ENCODE data around the gene HS3ST6. TPM values are rescaled to one million over a fixed set of nuclear protein-coding genes. Genes with fewer than 3 reads are reported as not detected.

The HS3ST6 gene
- total and polyA plus RNA-seq, 7 experiments from 2014 or later, result not detected

- CTCF ChIA-PET, result interaction anchor here (0.6 to 1.7 kb wide), 2 partner anchors 13 to 67 kb away, joined by 3 to 7 read pairs; partner anchors contain the start of gene MSRB1
- peak overlapping the region in 2 of 10 donors; percentile 14 to 82 for H3K4me3 Mint-ChIP-seq
- no peaks in the 10 kb centered on the region for H3K36me3 ChIP-seq (ENCODE audit: control insufficient read depth in 2 of 3, insufficient read depth in 3 of 3, low read length in 3 of 3)
- POLR2A ChIA-PET, result interaction anchor here (1.1 kb wide), 1 partner anchor 30 kb away, joined by 3 read pairs; no protein-coding TSS in a partner anchor
- no peaks in the 10 kb centered on the region for H3K9me3 Mint-ChIP-seq
- no peak overlapping the region for H3K27ac ChIP-seq (ENCODE audit: low read depth, low read length)
- H3K4me1 ChIP-seq (ENCODE audit: control insufficient read depth in 2 of 2, insufficient read depth in 2 of 2, low read length in 2 of 2), result no peaks in the 10 kb centered on the region
- ATAC-seq (no peak), DNase-seq (no peak)
- H3K27me3 Mint-ChIP-seq, result no peaks in the 10 kb centered on the region
- peaks cover 2 to 8% (median 4%) of the 10 kb centered on the region in 7 donors for H3K4me1 Mint-ChIP-seq
- H3K27ac Mint-ChIP-seq, result no peak overlapping the region
- H3K4me3 ChIP-seq (ENCODE audit: low read length), result no peak overlapping the region
- intact Hi-C loops (cut with micrococcal nuclease), result no loop called here
- no peaks in the 10 kb centered on the region for H3K36me3 Mint-ChIP-seq
- H3K27me3 ChIP-seq (ENCODE audit: control insufficient read depth in 2 of 2, insufficient read depth in 2 of 2, low read length in 2 of 2), result no peaks in the 10 kb centered on the region
- no peaks in the 10 kb centered on the region for H3K9me3 ChIP-seq (ENCODE audit: control insufficient read depth in 2 of 3, low read length in 3 of 3)
Observed at GRCh38 chr16:1930338-1930720, 12.1 kb upstream of the HS3ST6 start.

DNA sequence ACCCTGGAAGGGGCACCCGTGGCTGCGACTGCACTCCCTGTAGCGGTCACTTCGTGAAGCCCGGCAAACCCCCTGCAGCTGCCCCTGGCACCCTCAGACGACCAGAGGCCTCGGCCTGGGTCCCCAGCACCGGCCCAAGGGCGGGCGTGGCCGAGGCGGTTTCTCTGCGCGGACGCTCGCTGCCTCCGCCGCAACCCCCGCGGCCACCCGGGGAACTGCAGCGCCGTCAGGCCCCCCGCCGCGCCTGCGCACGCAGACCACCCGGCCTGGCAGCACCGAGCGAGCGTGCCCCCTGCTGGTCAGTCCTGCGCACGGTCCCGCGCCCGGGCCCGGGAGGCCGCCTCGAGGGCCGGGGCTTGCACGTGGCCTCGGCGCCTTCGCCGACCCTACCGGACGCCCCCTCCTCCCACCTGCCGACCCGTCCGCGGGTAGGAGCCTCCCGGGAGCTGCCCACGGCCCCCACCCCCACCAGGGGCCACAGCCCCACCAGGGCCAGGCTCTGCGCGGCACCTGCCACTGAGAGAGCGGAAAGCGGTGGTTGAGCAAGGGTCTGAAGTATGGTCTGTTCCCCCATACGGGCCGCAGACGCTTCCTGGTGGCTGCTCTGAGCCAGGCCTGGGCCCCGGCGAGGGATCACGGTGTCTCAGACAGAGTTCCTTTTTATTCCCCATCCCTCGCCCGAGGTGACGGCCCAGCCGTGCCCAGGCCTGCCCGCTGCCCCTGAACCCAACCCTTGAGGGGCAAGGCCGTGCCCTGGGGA is 11.5 kb upstream of the HS3ST6 start:
- peaks cover 2 to 8% (median 4%) of the 10 kb centered on the region in 7 donors for H3K4me1 Mint-ChIP-seq

DNA sequence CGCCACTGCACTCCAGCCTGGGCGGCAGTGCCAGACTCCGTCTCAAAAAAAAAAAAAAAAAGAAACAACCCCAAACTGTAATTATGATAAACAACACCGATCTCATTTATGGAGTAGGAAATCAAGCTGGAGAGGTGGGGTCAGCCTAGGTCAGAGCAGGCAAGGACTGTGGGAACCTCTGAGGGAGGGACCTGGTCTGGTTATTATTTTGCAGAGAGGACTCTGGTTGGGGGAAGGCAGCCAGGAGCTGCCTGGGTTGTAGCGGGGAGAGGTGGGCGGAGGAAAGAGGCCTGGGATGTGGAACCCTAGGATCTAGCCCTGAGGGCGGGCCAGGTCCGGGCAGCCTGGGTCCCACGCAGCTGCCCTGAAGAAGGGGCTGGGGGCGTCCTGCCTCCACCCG is 10.9 kb upstream of the HS3ST6 start:
- H3K4me1 Mint-ChIP-seq, result peaks cover 2 to 8% (median 4%) of the 10 kb centered on the region in 7 donors
- Histone ChIP-seq H3K27ac (ENCODE audit: low read depth, low read length) (peak overlapping the region; percentile 64), H3K27me3 (ENCODE audit: control insufficient read depth in 2 of 2, insufficient read depth in 2 of 2, low read length in 2 of 2) (no peaks in the 10 kb centered on the region), H3K4me1 (ENCODE audit: control insufficient read depth in 2 of 2, insufficient read depth in 2 of 2, low read length in 2 of 2) (no peaks in the 10 kb centered on the region), H3K9me3 (ENCODE audit: control insufficient read depth in 2 of 3, low read length in 3 of 3) (no peaks in the 10 kb centered on the region), H3K4me3 (ENCODE audit: low read length) (peak overlapping the region; percentile 48), H3K36me3 (ENCODE audit: control insufficient read depth in 2 of 3, insufficient read depth in 3 of 3, low read length in 3 of 3) (no peaks in the 10 kb centered on the region)
- intact Hi-C loops (cut with micrococcal nuclease), result loop anchor here (1.0 to 10.0 kb wide), 6 partner anchors 14 to 404 kb away; partner anchors contain the start of genes HAGH (in 1 of the 2), MRPS34 (in 1 of the 2) and MSRB1 (in 1 of the 2)
- ChIA-PET CTCF (interaction anchor here (0.7 to 1.7 kb wide), 4 partner anchors 8 to 360 kb away, joined by 3 to 7 read pairs (median 4); no protein-coding TSS in a partner anchor), POLR2A (interaction anchor here (0.9 to 1.5 kb wide), 5 partner anchors 13 to 226 kb away, joined by 3 to 11 read pairs (median 3); partner anchors contain the start of genes NUBP2, RPS2, SPSB3 and TRAF7)
- DNase-seq (peak in 1 of 9 donors; percentile 14), ATAC-seq (peak; percentile 5)
- H3K4me3 Mint-ChIP-seq, result peak overlapping the region; percentile 72 to 89 (median 76)
- peak overlapping the region in 8 of 9 donors; percentile 34 to 90 (median 69) for H3K27ac Mint-ChIP-seq
- no peaks in the 10 kb centered on the region for H3K36me3 Mint-ChIP-seq
- peaks cover 0 to 10% (median 5%) of the 10 kb centered on the region in 5 donors for H3K27me3 Mint-ChIP-seq
- no peaks in the 10 kb centered on the region for H3K9me3 Mint-ChIP-seq

More for the DNA sequence above, 11.5 kb upstream of the HS3ST6 start:
- Histone ChIP-seq H3K4me1 (ENCODE audit: control insufficient read depth in 2 of 2, insufficient read depth in 2 of 2, low read length in 2 of 2) (no peaks in the 10 kb centered on the region), H3K4me3 (ENCODE audit: low read length) (peak overlapping the region; percentile 48), H3K36me3 (ENCODE audit: control insufficient read depth in 2 of 3, insufficient read depth in 3 of 3, low read length in 3 of 3) (no peaks in the 10 kb centered on the region), H3K27ac (ENCODE audit: low read depth, low read length) (peak overlapping the region; percentile 64), H3K27me3 (ENCODE audit: control insufficient read depth in 2 of 2, insufficient read depth in 2 of 2, low read length in 2 of 2) (no peaks in the 10 kb centered on the region), H3K9me3 (ENCODE audit: control insufficient read depth in 2 of 3, low read length in 3 of 3) (no peaks in the 10 kb centered on the region)
- CTCF ChIA-PET, result interaction anchor here (0.6 to 1.7 kb wide), 4 partner anchors 7 to 67 kb away, joined by 3 to 7 read pairs (median 4); partner anchors contain the start of gene MSRB1
- Mint-ChIP-seq H3K4me3 (peak overlapping the region in 6 of 10 donors; percentile 30 to 82 (median 74)), H3K27ac (no peak overlapping the region), H3K9me3 (no peaks in the 10 kb centered on the region), H3K36me3 (no peaks in the 10 kb centered on the region), H3K27me3 (peaks cover 0 to 3% (median 2%) of the 10 kb centered on the region in 5 donors)
- intact Hi-C loops (cut with micrococcal nuclease), result loop anchor here (1.0 to 10.0 kb wide), 6 partner anchors 14 to 405 kb away; partner anchors contain the start of genes HAGH (in 1 of the 2), MRPS34 (in 1 of the 2) and MSRB1 (in 1 of the 2)
- DNase-seq (peak; percentile 83 to 99 (median 91)), ATAC-seq (peak; percentile 100)
- POLR2A ChIA-PET, result interaction anchor here (0.6 to 1.5 kb wide), 5 partner anchors 12 to 226 kb away, joined by 3 to 11 read pairs (median 3); partner anchors contain the start of genes RPS2 and TRAF7

DNA sequence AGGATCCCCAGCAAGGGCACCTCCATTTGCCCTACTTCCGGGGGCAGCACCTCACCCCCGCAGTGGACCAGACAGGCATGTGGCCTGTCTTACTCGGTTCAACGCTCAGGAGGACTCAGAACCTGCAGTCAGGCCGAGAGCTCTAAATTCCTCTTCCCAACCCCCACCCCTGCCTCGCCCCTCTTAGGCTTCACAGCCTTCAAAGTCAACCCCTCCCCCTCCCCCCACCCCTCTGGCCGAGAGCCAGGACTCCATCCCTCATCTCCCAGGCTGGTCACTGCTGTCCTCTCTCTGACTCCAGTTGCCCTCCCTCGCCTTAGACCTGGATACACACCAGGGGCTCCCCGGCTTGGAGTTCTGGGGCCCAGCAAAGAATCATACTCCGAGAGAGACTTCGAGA is 8.1 kb upstream of the HS3ST6 start:
- H3K9me3 Mint-ChIP-seq, result no peaks in the 10 kb centered on the region
- DNase-seq (no peak), ATAC-seq (no peak)
- H3K4me3 ChIP-seq (ENCODE audit: low read length), result no peak overlapping the region
- peaks cover 0 to 5% (median 0%) of the 10 kb centered on the region in 5 donors for H3K36me3 Mint-ChIP-seq
- CTCF ChIA-PET, result no interaction called here
- H3K27ac ChIP-seq (ENCODE audit: low read depth, low read length), result no peak overlapping the region
- no peaks in the 10 kb centered on the region for H3K36me3 ChIP-seq (ENCODE audit: control insufficient read depth in 2 of 3, insufficient read depth in 3 of 3, low read length in 3 of 3)
- no peaks in the 10 kb centered on the region for H3K27me3 ChIP-seq (ENCODE audit: control insufficient read depth in 2 of 2, insufficient read depth in 2 of 2, low read length in 2 of 2)
- H3K27me3 Mint-ChIP-seq, result peaks cover 16 to 36% (median 24%) of the 10 kb centered on the region in 5 donors
- no peaks in the 10 kb centered on the region for H3K4me1 ChIP-seq (ENCODE audit: control insufficient read depth in 2 of 2, insufficient read depth in 2 of 2, low read length in 2 of 2)
- H3K4me1 Mint-ChIP-seq, result peaks cover 3 to 9% (median 5%) of the 10 kb centered on the region in 7 donors
- no peak overlapping the region for H3K27ac Mint-ChIP-seq
- H3K9me3 ChIP-seq (ENCODE audit: control insufficient read depth in 2 of 3, low read length in 3 of 3), result no peaks in the 10 kb centered on the region
- POLR2A ChIA-PET, result no interaction called here
- intact Hi-C loops (cut with micrococcal nuclease), result loop anchor here in 1 of 2 donors (10.0 kb wide), 1 partner anchor 401 kb away; no protein-coding TSS in a partner anchor
- H3K4me3 Mint-ChIP-seq, result no peak overlapping the region

- Mint-ChIP-seq H3K36me3 (peaks cover 0 to 5% (median 0%) of the 10 kb centered on the region in 5 donors), H3K4me3 (no peak overlapping the region), H3K9me3 (no peaks in the 10 kb centered on the region), H3K27me3 (peaks cover 27 to 50% (median 35%) of the 10 kb centered on the region in 5 donors), H3K4me1 (peaks cover 2 to 11% (median 4%) of the 10 kb centered on the region in 7 donors), H3K27ac (no peak overlapping the region)
- Histone ChIP-seq H3K9me3 (ENCODE audit: control insufficient read depth in 2 of 3, low read length in 3 of 3) (no peaks in the 10 kb centered on the region), H3K27me3 (ENCODE audit: control insufficient read depth in 2 of 2, insufficient read depth in 2 of 2, low read length in 2 of 2) (peaks cover 0 to 4% of the 10 kb centered on the region in 2 donors), H3K4me3 (ENCODE audit: low read length) (no peak overlapping the region), H3K36me3 (ENCODE audit: control insufficient read depth in 2 of 3, insufficient read depth in 3 of 3, low read length in 3 of 3) (no peaks in the 10 kb centered on the region), H3K4me1 (ENCODE audit: control insufficient read depth in 2 of 2, insufficient read depth in 2 of 2, low read length in 2 of 2) (no peaks in the 10 kb centered on the region), H3K27ac (ENCODE audit: low read depth, low read length) (no peak overlapping the region)
- intact Hi-C loops (cut with micrococcal nuclease), result loop anchor here in 1 of 2 donors (10.0 kb wide), 1 partner anchor 399 kb away; no protein-coding TSS in a partner anchor
- DNase-seq, result no peak
- ChIA-PET CTCF (no interaction called here), POLR2A (no interaction called here)
- ATAC-seq, result no peak
Observed at GRCh38 chr16:1924095-1924494, 5.9 kb upstream of the HS3ST6 start.

DNA sequence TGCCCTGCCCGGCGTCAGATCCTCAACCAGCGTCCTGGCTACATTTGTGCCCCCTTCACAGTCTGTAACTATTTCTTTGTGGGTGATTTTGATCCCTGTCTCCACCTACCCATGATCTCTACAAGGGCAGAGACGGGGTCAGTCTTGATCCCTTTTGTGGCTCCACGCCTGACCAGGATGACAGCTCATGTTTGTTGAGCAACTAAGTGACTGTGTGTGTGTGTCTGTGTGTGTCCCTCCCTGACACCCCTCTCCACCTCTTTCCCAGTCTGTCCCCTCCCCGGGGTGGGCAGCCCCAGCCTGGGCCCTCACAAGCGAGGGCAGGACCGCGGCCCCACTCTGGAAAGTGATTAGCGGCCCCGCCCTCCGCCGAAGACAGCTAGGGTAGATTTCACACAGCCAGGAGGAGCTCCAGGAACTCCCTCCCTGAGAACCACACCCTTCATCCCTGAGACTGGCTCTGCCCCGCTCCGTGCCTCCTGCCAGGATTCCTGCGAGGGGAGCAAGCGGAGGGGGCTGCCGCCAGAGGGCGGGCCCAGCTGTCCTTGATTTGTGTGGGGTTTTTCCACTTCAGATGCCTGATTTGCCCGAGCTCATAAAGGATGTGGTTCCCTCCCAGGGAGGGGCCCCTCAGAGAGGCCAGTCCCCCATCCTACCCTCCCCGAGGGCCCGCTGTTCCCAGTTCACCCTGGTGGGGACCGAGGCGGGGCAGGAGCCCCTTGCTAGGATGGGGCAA is 5.3 kb upstream of the HS3ST6 start:
- Histone ChIP-seq H3K4me1 (ENCODE audit: control insufficient read depth in 2 of 2, insufficient read depth in 2 of 2, low read length in 2 of 2) (no peaks in the 10 kb centered on the region), H3K27me3 (ENCODE audit: control insufficient read depth in 2 of 2, insufficient read depth in 2 of 2, low read length in 2 of 2) (peaks cover 2 to 4% of the 10 kb centered on the region in 2 donors), H3K27ac (ENCODE audit: low read depth, low read length) (no peak overlapping the region), H3K36me3 (ENCODE audit: control insufficient read depth in 2 of 3, insufficient read depth in 3 of 3, low read length in 3 of 3) (no peaks in the 10 kb centered on the region), H3K9me3 (ENCODE audit: control insufficient read depth in 2 of 3, low read length in 3 of 3) (no peaks in the 10 kb centered on the region), H3K4me3 (ENCODE audit: low read length) (no peak overlapping the region)
- peaks cover 0 to 5% (median 0%) of the 10 kb centered on the region in 5 donors for H3K36me3 Mint-ChIP-seq
- no peak overlapping the region for H3K27ac Mint-ChIP-seq
- peaks cover 27 to 56% (median 35%) of the 10 kb centered on the region in 5 donors for H3K27me3 Mint-ChIP-seq
- ChIA-PET CTCF (interaction anchor here (0.6 kb wide), 1 partner anchor 40 kb away, joined by 3 read pairs; no protein-coding TSS in a partner anchor), POLR2A (no interaction called here)
- no peak for DNase-seq
- ATAC-seq, result peak; percentile 37
- no peaks in the 10 kb centered on the region for H3K9me3 Mint-ChIP-seq
- peaks cover 0 to 9% (median 3%) of the 10 kb centered on the region in 7 donors for H3K4me1 Mint-ChIP-seq
- intact Hi-C loops (cut with micrococcal nuclease), result loop anchor here in 1 of 2 donors (10.0 kb wide), 1 partner anchor 399 kb away; no protein-coding TSS in a partner anchor
- H3K4me3 Mint-ChIP-seq, result no peak overlapping the region
